Measurements from ENCODE around the gene CDH16.

The CDH16 gene

DNA sequence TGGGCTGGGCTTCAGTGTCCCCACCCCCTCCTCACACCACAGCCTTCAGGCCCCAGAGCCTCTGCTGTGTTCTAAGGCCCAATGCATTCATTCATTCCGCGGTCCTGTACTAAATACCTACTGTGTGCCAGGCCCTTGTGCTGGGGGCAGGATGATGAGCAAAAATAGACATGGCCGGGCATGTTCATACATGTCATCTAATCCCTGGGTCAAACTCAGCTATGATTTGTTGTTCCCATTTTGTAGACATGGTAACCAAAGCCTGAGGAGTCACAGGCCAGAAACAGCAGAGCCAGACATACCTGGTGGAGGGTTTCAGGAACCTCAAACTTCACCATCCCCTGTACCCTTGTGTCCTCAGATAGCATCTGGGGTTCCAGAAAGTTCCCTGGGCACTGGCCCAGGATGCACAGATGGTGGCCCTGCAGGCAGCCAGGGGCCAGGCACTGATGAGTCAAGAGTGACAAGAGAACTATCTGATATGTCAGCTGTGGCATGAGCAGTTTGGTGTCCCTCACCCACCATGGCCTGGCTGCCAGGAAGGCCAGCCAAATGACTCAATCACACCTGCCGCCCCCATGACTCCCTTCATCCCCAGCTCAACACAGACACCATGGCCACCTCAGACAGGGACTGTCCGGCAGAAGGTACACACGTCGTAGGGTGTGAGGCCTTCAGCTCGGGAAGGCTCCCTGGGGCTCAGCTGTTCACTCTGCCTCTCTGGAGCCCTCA lies 9.4 kb upstream of the CDH16 start:
- peak; percentile 38 for DNase-seq (ENCODE audit: low spot score)

DNA sequence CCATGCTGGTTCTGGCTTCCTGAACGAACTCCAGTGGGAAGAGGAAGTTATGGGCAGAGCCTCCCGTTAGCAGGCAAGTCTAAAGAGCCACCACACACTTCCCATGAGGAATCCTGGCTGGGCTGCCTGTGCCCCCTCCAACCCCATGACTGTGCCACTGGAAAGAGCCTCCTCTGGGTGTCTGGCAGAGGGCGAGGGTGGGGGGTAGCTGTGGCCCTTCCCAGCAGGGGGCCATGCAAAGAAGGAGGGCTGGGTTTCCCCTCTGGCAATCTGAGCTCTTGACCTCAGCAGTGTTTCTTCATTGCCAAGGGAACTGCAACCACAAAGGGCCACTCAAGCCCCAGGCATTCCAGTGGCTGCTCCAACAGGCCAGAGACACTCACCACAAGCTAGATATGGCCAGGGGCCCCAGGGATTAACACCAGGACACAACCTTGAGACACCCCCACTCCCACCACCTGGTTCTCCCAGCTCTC lies 8.3 kb upstream of the CDH16 start:
- DNase-seq (ENCODE audit: low spot score), result peak; percentile 94

DNA sequence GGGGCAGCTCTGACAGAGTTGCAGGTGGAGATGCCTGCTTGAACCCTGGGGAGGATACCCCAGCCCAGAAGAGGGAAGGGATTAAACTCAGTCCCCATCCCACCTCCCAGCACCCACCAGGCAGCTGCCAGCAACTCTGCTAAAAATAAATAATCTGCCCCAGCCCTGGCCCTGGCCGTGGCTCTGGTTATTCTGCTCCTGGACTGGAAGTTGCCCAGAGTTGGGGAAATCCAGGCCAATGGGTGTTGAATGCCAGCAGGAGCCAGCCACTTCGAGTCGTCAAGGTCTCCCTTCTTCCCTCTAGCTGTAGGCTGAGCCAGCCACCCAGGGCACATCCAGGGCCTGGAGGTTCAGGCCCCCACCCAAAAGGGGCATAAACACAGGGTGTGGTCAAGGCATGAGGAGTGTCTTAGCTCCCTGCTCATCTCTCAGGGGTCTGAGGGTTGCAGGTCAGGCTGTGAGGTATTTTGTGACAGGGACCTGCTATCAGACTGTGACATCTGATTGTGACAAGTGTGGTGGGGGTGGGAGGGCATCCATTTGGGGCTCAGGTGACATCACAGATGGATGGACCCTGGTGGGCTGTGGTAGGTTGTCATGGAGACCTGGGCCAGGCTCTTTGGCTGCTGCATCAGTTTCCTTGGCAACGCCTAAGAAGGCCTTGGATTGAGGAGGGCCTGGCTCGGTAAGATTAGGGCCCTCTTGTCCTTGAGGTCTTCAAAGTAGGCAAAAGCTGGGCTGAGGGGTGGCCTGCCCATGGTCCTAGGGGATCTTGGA lies 7.7 kb upstream of the CDH16 start:
- DNase-seq (ENCODE audit: low spot score), result peak; percentile 39

DNA sequence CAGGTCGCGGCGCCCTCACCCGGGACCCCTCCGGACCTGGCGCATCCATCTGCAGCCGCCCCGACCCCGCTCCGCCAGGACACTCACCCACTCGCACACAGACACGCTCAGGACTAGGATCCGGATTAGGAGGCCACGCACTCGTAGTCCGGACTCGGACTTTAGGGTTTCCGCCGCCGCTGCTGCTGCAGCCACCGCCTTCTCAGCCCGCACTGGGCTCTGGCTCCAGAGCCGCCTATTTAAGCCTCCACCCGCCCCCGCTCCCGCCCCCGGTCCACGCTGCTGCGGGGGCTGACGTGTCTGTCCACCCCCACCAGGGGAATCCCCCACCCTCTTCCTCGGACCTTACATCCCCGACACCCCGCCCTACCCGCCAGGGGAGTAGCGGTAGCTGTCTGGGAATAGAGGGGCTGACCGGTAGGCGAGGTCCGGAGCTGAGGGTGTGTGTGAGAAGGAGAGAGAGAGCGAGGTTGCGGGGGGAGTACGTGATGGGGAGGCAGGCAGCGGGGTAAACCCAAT lies 6.7 kb upstream of the CDH16 start, which contains the start of gene RRAD:
RRAD (minus strand) TSS at position 214 of the 519 bp plus-strand sequence. CDS start 356 bp downstream, outside the sequence.
- DNase-seq (ENCODE audit: low spot score), result peak; percentile 76

DNA sequence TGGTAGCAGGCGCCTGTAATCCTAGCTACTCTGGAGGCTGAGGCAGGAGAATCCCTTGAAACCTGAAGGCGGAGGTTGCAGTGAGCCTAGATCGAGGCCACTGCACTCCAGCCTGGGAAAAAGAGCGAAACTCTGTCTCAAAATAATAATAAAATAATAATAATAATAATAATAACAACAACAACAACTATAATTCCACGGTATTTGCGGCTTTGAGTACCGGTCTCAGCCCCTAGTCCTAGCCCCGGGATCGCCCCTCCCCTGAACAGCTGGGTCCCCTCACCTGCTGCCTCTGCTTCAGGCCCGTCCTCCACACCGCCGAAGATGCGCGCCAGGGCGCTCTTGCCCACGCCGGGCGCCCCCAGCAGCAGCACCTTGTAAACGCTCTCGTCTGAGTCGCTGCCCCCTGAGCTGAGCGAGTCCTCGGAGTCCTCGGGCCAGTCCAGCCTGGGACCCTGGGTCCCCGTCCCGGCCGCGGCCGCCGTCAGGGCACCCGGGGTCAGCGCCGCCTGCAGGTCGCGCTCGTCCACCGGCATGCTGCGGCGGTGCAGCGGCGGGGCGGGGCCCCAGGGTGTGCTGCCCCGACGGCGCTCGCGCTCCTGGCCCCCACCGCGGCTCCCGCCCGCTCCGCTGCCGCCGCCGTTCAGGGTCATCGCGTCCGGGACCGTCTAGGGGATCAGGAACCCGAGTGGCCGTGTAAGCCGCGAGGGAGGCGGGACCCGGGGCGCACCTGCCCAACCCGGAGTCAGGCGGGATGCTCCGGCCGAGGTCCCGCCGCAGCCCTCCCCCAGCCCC lies 6.0 kb upstream of the CDH16 start:
- peak; percentile 63 for DNase-seq (ENCODE audit: low spot score)

DNA sequence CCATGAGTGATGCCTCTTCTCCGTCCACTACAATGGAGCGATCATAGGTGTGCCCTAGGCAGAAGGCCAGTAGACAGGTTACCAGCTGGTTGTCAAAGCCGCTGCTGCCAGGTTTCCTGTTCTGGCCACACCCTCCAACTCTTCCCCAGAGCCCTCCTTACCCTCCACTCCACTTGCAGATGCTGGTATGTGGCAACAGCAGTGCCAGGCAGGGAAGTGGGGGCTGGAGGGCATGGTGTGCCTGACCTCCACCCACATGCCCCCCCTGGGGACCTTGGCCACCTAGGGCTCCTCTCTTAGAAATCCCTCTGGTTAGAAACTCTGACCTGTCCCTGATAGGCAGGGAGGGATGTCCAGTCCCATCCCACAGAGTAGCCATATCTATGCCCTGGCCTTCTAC lies 5.2 kb upstream of the CDH16 start:
- no peak for DNase-seq (ENCODE audit: low spot score)

DNA sequence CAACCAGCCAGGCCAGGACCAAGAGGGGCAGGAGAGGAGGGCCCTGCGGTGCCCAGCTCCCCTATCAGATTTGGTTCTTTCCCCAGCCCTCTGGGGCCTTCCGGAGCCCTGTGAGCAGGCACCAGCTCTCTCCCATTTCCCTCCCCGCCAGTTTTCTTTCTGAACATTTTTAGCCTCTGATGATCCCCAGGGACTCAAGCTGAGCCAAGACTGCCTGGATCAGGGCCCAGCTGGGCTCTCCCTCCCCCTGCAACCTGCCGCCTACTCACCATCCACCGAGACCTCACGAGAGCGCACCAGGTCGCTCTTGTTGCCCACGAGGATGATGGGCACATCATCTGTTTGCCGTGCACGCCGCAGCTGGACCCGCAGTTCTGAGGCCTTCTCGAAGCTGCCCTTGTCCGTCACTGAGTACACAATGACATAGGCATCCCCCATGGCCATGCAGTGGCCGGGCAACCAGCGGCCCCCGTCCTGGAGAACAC lies 4.6 kb upstream of the CDH16 start:
- peak; percentile 96 for DNase-seq (ENCODE audit: low spot score)

DNA sequence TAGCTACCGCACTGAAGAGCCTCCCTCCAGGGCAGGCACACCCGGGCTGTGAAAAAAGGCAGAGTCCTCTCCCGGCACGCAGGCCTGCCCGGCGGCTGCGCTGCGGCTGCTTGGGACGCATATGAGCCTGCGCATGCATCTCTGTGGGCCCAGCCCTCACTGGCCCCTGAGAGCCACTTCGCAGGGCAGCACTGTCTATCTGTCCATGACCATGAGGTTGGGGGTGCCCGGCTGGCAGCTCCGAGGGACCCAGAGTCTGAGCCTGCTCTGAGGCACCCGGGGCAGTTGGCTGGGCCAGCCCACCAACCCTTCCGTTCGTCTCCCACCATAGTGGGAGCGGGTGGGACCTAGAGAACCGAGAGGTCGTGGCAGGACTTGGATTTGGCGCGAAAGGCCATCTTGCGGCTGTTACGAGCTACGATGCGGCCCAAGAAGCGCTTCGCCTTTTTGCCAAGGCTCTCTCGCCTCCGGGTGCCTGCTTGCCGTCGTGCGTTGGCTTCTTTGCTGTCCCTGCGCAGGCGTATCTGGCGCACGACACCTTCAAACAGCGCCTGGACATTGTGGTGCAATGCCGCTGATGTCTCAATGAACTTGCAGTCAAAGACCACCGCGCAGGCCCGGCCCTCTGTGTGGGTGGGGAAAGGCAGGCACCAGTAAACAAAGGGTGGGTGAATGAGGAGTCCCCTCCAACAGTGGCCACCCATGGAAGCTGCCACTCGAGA lies 3.2 kb upstream of the CDH16 start:
- no peak for DNase-seq (ENCODE audit: low spot score)

DNA sequence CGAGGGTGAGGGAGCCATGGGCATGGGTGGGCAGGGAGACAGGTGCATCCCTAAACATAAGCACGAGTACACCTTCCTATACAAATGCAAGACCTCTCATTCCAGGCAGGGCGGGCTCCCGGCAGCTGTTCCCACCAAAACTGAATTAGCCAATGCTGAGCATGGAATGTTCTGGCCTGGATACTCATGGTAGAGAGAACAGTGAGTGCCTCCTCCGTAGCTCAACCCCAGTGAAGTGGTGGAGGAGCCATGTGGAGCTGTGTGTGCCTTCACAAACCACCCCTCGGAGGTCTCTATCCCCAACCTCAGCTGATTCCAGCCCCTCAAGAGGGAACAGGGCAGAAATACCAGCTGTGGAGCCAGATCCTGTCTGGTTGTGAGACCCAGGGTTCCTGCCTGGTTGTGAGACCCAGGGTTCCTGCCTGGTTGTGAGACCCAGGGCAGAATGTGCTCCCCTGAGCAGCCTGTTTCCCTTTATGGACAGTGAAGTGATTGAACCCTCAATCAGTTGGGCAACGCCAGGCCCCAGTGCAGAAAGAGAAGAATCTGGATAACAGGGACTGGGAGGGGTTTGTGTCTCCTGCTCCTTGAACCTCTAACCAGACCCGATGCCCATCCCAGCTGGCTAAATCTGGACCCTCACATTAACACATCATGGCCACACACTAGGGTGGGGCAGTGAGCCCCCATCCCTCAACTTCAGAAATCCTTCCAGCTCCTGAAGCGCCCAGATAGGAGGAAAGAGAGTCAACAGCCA lies 2.4 kb upstream of the CDH16 start:
- no peak for DNase-seq (ENCODE audit: low spot score)

DNA sequence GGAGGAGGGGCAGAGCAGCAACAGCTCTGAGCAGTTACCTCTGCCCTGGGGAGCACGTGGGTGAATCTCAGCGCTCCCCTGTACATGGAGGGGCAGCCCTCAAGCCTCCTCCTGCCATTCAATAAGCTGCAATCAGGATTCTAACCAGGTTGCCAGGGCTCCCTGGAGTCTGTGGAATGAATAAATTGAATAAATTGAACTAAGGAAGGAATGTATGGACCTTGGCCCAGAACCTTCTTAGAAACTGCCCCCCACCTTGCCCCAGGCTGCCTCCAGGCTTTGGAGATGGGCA lies 1.6 kb upstream of the CDH16 start:
- no peak for DNase-seq (ENCODE audit: low spot score)

DNA sequence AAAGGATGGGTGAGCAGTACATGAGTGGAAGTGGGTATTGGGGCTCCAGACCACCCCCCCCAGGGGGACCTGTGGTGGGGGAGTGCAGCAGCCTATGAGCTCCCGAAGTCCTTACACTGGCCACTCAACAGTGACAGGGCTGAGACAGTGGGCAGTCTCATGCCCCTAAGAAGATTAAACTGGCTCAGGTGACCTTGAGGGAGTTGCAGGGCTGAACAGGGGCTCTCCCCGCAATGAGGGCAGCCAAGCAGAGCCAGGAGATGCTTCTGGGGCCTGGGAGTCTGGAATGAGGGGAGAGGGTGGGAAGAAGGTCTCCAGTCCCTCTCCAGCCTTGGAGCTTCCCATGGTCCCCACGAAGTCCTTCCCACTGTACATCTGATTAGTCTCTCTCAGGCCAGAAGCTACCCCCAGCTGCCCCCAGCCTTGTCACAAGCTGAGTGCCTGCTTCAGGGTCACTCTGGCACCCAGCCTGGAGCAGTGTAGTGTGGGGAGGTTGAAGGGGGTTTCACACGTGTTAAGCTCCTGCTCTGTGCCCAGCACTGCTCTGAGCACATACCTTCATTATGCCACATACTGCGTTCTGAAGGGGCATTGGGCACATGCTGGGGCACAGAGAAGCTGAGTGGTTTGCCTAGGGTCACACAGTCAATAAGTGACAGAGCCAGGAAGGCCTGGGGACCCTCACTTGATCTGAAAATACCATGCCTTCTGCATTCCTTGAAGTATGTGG lies 1.0 kb upstream of the CDH16 start:
- DNase-seq (ENCODE audit: low spot score), result no peak

DNA sequence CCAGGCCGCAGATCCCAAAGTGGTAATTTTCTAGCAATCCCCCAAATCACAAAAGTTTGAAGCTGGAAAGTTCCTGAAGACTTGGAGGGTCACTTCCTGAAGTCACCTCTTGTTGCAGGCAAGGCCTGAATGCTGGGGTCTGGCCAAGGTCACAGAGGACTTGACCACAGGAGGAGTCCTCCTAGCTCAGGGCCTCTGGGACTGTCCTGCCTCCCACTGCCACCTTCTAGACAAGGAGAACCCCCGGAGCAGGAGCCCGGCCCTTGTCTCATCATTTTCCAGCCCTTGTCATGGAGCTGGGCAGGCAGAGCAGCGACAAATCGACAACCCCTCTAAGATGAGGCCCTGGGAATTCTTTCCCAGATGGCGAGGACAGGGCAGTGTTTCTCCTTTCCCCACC lies 330 bp downstream of the CDH16 start:
- DNase-seq (ENCODE audit: low spot score), result no peak

DNA sequence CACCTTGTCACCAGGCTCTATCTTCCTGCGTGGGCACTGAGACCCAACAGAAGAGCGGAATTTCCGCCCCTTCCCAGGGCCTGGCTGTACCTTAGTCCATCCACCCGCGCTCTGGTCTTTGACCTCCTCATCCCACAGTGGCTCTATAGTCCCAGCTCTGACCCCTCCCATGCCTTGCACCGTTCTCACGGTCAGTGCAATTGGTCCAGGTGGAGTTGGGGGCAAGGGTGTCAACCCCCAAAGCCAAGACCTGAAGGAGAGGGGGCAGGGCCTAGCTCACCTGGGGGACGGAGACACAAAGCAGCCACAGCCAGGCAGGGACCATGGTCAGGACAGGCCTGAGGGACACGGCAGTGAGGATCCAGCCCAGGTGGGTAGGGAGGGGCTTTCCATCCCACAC lies 944 bp downstream of the CDH16 start:
- no peak for DNase-seq (ENCODE audit: low spot score)

DNA sequence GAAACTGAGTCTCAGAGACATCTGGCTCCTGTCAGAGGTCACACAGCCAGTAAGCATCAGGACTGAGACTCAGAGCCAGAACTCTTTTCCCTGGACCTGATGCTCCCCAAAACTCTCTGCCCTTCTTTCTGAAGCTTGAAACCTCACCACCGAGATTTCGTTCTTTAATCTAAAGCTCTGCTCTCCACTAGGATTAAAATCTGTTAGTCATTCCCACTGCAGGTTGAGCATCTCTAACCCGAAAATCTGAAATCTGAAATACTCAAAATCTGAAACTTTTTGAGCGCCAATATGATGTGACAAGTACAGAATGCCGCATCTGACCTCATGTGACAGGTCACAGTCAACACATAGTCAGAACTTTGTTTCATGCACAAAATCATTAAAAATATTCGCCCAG lies 2.2 kb downstream of the CDH16 start:
- DNase-seq (ENCODE audit: low spot score), result no peak

DNA sequence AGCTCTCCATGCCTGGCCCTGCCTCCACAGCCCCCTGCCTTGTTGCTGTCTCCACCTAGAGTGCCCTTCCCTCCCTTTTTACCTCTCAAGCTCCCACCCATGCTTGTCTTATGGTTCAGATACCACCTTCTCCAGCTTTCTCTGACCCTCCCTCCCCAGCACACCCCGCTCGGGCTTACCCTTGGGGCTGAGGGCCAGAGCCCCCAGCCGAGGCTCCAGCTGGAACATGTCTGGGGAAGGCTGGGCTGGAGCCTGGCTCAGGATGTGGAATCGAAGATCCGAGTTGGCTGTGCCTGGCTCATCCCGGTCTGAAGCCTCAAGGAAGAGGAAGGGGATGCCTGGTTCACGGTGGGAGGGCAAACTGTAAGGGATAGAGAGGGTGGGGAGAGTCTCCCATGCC lies 3.6 kb downstream of the CDH16 start:
- no peak for DNase-seq (ENCODE audit: low spot score)

DNA sequence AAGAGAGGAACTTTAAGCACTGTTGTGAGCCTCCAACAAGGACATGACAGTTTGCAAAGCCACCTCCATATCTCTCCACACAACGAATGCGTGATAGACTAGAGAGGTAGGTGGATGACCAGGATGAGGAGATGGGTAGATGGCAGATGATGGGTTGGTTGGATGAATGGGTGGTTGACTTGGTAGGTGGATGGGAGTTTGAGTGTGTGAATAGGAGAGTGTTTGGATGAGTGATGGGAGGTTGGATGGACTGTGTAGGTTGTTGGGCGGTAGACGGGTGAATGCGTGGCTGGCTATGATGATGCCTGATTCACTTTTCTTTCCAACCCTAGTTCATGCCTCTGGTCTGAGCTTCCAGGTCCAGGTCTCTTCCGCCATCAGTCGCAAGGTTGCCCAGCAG lies 4.1 kb downstream of the CDH16 start:
- no peak for DNase-seq (ENCODE audit: low spot score)

DNA sequence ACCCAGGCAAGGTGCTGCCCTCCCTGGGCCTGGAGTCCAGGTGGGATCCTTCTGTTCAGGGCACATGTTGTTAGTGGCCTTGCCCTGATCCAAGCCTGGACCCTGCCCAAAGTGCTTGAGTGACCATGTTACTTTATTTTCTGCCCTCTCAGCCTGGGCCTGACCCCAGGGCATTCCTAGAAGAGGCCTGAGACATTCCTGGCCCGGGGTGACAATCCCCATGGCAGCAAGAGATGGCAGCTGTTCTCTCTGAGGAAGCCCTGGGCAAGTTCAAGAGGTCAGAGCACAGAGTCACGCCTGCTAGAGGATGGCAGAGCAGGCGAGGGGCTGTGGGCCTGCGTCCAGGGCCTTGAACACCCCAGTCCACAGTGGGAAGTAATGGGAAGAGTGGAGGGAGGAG lies 5.0 kb downstream of the CDH16 start:
- DNase-seq (ENCODE audit: low spot score), result no peak

DNA sequence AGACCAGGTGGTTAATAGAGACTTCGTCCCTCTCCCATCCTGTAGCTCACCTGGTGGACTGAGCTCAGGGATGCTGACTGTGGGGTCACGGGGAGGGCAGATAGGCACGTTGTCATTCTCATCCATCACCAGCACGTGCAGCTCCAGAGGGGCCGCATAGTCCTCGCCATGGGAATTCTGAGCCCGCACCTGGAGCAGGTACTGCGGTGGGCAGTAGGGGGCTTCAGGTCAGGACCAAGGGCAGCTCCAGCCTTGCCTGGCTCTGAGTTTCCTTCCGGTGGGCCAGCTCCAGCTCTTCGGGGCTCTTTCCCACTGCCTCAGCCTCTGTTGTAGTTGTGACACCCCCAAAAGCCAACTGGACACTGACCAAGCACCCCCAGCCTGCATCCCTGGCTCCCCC lies 5.6 kb downstream of the CDH16 start:
- no peak for DNase-seq (ENCODE audit: low spot score)

DNA sequence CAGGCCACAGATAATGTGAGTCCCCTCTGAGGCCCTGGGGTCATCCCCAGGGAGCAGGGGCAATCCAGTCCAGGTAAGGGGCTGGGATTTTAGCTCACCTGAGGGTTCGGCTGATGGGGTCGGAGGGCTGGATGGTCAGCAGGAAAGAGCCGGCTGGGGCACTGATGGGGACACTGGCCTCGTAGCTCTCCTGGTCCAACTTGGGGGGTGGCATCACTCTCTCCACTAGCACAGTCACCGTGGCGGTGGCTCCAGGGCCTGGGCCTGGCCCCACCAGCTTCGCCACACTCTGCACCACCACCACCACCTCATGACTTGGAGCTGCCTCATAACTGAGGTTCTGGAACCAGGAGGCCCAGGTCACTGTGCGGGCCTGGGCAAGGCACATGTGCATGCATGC lies 6.9 kb downstream of the CDH16 start:
- no peak for DNase-seq (ENCODE audit: low spot score)

DNA sequence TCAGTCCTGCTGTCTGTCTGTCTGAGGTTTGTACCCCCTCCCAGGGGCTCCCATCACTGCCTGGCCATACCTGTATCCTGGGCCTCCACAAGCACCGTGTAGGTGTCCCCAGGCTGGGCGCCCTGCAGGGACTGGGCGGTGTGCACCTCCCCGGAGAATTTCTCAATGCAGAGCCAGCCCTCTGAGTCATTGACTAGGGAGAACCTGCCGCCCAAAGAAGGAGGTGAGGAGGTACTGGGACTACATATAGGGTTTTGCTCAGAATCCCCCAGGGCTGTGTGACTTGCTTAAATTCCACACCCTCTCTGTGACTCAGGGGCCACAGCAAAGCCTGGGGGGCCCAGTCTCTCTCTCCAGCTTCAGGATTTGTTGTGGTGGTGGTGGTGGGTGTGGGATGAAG lies 7.6 kb downstream of the CDH16 start:
- no peak for DNase-seq (ENCODE audit: low spot score)
